Skeletal muscle satellite cell (primary cell): Measurements from ENCODE around the gene TP53I13.
A peak's percentile ranks its signal among the peaks of the same experiment; 100 is the strongest.

Source experiments
- H3K27me3 ChIP-seq: 2 replicates; pipeline ENCODE4 v1.7.0; 2013; ENCODE audit warnings: low read length; ENCODE audit not compliant: control insufficient read depth, insufficient read depth
- H3K36me3 ChIP-seq: 2 replicates; pipeline ENCODE4 v1.7.0; 2013; ENCODE audit warnings: mild to moderate bottlenecking, control low read depth, low read length; ENCODE audit not compliant: insufficient read depth
- H3K4me1 ChIP-seq: 2 replicates; pipeline ENCODE4 v1.7.0; 2013; ENCODE audit warnings: low read length; ENCODE audit not compliant: control insufficient read depth, insufficient read depth
- H3K4me2 ChIP-seq: 2 replicates; pipeline ENCODE4 v1.7.0; 2013; ENCODE audit warnings: mild to moderate bottlenecking, low read length
- H3K4me3 ChIP-seq: 2 replicates; pipeline ENCODE4 v1.7.0; 2013; ENCODE audit warnings: low read length
- H3K9ac ChIP-seq: 2 replicates; pipeline ENCODE4 v1.7.0; 2013; ENCODE audit warnings: mild to moderate bottlenecking, low read depth, low read length, moderate library complexity
- H3K9me3 ChIP-seq: replicated peaks from 2 replicates; pipeline ENCODE4 v1.7.0; 2013; ENCODE audit warnings: mild to moderate bottlenecking, control low read depth, low read length

The TP53I13 gene

DNA sequence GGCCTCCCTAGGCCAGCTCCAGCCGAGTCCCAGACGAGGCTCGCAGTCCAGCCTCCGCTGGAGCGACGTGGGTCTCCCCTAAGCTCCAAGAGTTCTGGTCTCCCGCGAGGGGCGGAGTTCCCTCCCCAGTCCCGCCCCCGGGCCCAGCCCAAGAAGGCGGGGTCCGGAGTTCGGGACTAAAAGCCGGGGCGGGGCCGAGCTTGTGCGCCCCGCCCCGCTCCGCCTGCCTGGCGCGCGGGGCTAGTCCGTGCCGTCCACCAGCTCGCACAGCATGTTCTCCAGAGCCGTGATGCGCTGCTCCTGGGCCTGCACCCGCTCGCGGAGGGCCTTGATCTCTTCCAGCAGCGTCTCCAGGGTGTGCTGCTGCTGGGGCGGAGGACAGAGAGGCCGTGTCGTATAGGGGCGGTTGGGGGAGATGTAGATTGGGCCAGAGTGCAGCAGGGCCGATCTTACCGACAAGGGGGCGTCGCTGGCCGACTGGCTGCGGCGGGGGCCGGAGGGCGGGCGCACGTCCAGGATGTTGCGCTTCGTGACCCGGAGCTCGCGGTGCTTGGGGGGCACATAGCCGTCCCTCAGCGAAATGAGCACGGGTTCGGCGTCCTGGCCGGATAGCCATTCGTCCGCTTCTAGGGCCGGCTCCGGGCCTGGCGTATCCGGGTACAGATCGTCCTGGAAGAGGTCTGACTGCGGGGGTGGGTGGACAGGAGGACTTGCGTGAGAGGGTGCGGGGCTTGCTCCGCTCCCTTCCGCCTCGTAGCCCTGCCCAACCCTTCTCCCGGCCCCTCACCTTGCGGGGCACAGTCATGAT lies 47.2 kb downstream of the TP53I13 start:
- no peaks in the 10 kb centered on the region for H3K9me3 ChIP-seq
- H3K4me1 ChIP-seq: peaks cover 30% of the 10 kb centered on the region
- no peaks in the 10 kb centered on the region for H3K36me3 ChIP-seq
- H3K4me3 ChIP-seq: no peak overlapping the region
- no peak overlapping the region for H3K9ac ChIP-seq
- H3K4me2 ChIP-seq: peak overlapping the region; percentile 75
- no peaks in the 10 kb centered on the region for H3K27me3 ChIP-seq

DNA sequence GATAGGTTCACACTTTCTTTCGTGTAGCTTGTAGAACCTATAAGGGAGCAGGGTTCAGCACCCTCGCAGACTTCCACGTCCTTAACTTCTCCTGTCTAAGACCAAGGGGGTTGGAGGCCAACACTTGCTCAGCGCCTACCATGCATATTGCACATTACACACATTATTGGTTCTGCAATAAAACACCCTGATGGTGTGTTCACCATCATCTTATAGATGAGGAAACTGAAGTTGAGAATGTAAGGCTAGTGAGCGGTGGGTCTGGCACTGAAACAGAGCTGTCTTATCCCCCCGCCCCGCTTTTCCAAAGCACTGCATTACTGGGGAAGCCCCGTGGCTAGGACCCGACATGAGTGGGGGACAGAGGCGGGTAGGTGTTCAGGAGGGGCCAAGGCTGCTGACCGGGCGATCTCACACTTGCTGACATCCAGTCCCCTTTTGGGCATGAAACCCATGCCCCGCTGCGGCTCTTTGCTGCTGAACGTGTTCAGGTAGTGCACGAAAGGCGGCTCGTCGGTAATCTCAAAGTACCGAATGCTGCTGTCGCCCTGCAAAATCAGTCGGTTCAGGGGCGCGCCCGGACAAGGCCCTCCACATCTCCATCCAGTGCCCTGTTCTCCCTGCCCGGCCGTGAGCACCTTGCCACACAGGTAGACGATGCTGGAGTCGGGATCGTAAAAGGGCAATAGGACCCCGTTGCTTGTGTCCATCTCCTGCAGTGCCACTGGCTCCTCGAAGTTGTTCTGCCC lies 48.0 kb downstream of the TP53I13 start:
- no peaks in the 10 kb centered on the region for H3K27me3 ChIP-seq
- no peak overlapping the region for H3K9ac ChIP-seq
- H3K4me2 ChIP-seq: peak overlapping the region; percentile 75
- no peaks in the 10 kb centered on the region for H3K36me3 ChIP-seq
- H3K4me3 ChIP-seq: no peak overlapping the region
- no peaks in the 10 kb centered on the region for H3K9me3 ChIP-seq
- H3K4me1 ChIP-seq: peaks cover 33% of the 10 kb centered on the region

DNA sequence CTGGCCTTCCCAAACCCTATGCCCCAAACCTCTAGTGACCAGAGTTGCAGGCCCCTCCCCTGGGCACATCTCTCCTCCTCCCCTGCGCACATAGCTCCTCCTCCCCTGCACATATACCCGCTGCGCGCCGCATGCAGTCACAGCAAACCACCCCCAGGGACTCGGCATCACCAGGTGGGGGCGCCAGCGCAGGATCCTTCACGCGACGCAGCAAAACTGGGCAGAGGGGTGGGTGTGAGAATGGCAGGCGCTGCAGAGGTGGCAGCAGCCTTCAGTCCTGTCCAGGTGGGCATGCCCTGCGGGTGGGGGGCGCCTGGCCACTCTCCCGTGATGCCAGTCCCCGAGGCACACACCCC lies 48.6 kb downstream of the TP53I13 start:
- no peak overlapping the region for H3K9ac ChIP-seq
- no peak overlapping the region for H3K4me2 ChIP-seq
- H3K4me1 ChIP-seq: peaks cover 39% of the 10 kb centered on the region
- H3K27me3 ChIP-seq: no peaks in the 10 kb centered on the region
- no peak overlapping the region for H3K4me3 ChIP-seq
- no peaks in the 10 kb centered on the region for H3K36me3 ChIP-seq
- H3K9me3 ChIP-seq: no peaks in the 10 kb centered on the region

GRCh38 chr17:29617481-29618271 lies 49.2 kb downstream of the TP53I13 start:
- Histone ChIP-seq H3K36me3 (no peaks in the 10 kb centered on the region), H3K4me2 (no peak overlapping the region), H3K9me3 (no peaks in the 10 kb centered on the region), H3K4me1 (peaks cover 40% of the 10 kb centered on the region), H3K4me3 (no peak overlapping the region), H3K9ac (no peak overlapping the region), H3K27me3 (no peaks in the 10 kb centered on the region)

- Histone ChIP-seq H3K4me1 (peaks cover 40% of the 10 kb centered on the region), H3K4me3 (no peak overlapping the region)
Measured at GRCh38 chr17:29618272-29619065, 50.0 kb downstream of the TP53I13 start.

GRCh38 chr17:29619251-29619650 lies 50.8 kb downstream of the TP53I13 start:
- no peaks in the 10 kb centered on the region for H3K36me3 ChIP-seq
- H3K4me3 ChIP-seq: no peak overlapping the region
- peaks cover 34% of the 10 kb centered on the region for H3K4me1 ChIP-seq
- no peaks in the 10 kb centered on the region for H3K9me3 ChIP-seq
- no peak overlapping the region for H3K4me2 ChIP-seq
- no peaks in the 10 kb centered on the region for H3K27me3 ChIP-seq
- H3K9ac ChIP-seq: no peak overlapping the region

More at GRCh38 chr17:29618272-29619065, 50.0 kb downstream of the TP53I13 start:
- Histone ChIP-seq H3K9me3 (no peaks in the 10 kb centered on the region), H3K4me2 (no peak overlapping the region), H3K36me3 (no peaks in the 10 kb centered on the region), H3K9ac (no peak overlapping the region), H3K27me3 (no peaks in the 10 kb centered on the region)

DNA sequence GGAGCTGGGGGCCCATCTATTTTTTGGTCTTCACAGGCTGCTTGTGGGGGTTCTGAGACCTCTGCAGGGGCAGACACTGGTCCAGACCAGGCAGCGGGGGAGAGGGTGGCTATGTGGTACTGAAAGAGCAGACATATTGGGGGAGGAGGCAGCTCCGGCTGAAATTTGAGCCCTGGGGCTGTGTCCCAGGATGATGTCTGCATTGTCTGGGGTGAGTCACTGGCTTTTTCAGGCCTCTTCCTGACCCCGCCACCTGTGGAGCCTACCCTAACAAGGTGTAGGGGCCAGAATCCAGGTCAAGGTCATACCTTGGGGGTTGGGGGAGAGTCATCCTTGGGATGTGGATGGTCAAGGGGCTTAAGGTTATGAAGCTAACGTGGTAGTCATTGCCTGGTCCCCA lies 51.8 kb downstream of the TP53I13 start:
- Histone ChIP-seq H3K9me3 (no peaks in the 10 kb centered on the region), H3K4me2 (no peak overlapping the region), H3K9ac (no peak overlapping the region), H3K27me3 (no peaks in the 10 kb centered on the region), H3K36me3 (no peaks in the 10 kb centered on the region), H3K4me1 (peaks cover 40% of the 10 kb centered on the region), H3K4me3 (no peak overlapping the region)

DNA sequence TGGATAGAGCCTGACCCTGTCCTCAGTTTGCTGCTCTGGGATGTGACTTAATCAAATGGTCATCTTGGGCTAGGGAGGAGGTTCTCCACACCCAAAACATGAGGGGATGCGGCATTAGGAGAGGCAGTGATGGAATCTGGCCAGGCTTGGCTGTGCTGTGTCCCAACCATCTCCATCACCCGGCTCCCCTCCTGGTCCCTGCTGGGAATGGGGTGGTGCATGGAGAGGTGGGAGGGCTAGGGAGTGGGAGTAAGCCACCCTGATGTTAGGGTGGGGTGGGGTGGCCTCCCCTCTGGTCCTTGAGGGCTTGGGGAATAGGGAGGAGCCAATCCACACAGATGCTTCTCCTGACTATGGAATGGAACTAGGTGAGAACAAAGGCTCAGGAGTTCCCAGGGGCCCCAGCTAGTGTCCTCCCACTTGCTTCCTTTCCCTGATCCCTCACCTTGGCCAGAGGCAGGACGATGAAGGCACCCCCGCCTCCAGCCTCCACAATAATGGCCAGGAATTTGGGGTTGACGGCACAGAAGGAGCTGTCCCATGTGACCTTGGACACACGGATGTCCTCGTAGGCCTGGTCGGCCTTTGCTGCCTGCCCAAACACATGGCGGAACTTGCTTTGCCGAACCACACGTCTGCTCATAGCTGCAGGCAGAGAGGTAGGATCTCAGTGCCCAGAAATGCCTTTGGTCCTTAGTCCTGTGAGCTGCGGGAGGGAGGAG lies 52.4 kb downstream of the TP53I13 start:
- H3K4me1 ChIP-seq: peaks cover 41% of the 10 kb centered on the region
- H3K27me3 ChIP-seq: no peaks in the 10 kb centered on the region
- H3K9ac ChIP-seq: no peak overlapping the region
- H3K36me3 ChIP-seq: no peaks in the 10 kb centered on the region
- peak overlapping the region; percentile 97 for H3K4me2 ChIP-seq
- no peak overlapping the region for H3K4me3 ChIP-seq
- H3K9me3 ChIP-seq: no peaks in the 10 kb centered on the region

DNA sequence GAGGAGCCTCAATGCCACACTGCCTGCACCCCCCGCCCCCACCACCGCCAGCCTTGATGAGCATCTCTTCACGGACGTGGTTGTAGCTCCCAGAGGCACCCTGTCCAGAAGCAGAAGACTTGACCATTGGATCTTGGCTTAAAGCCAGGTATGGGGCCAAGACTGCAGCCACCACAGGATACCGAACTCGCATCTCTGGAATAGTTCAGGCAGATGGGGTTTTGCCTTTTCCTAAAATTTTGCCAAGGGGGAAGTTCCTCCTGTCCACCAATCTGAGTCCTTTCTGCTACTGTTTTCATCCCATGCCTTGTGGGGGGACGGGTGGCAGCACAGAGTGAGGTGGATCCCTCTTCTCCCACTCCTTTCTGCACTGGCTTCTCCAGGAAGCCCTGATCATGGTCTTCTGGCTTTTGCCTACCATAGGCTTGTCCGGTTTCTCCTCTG lies 53.3 kb downstream of the TP53I13 start:
- Histone ChIP-seq H3K36me3 (no peaks in the 10 kb centered on the region), H3K27me3 (no peaks in the 10 kb centered on the region), H3K4me3 (peak overlapping the region; percentile 89), H3K9me3 (no peaks in the 10 kb centered on the region), H3K9ac (peak overlapping the region; percentile 76), H3K4me1 (peaks cover 39% of the 10 kb centered on the region), H3K4me2 (peak overlapping the region; percentile 97)
